ENCODE results near the gene MAP3K3. TPM values are rescaled to one million over a fixed set of nuclear protein-coding genes. Genes with fewer than 3 reads are reported as not detected.

MAP3K3 gene
- 23.4 and 33.7 TPM in 2 replicates for total RNA-seq

GRCh38 chr17:63621684-63622573 is at the start of gene MAP3K3:
Gene MAP3K3, plus strand, starts transcription at chr17:63622417. Its CDS starts 343 bp downstream, at chr17:63622760.

GRCh38 chr17:63600569-63601438 is 21.4 kb upstream of the MAP3K3 start, which contains the start of gene TACO1:
Gene TACO1, plus strand, starts transcription at chr17:63600895. Its CDS starts 189 bp downstream, at chr17:63601084.

GRCh38 chr17:63699638-63700527 is 77.7 kb downstream of the MAP3K3 start, which contains the start of gene LIMD2:
Gene LIMD2, minus strand, starts transcription at chr17:63700125. Its CDS starts 827 bp downstream, at chr17:63699298.

GRCh38 chr17:63741408-63742173 is 119.4 kb downstream of the MAP3K3 start, which contains the start of gene STRADA:
Gene STRADA, minus strand, starts transcription at chr17:63741799. Its CDS starts 13,430 bp downstream, at chr17:63728369.

Other genes with a start within 250 kb of the MAP3K3 start
- 15.1 and 22.0 TPM in 2 replicates for gene CYB561, start 176.1 kb upstream of the MAP3K3 start, total RNA-seq
- 1.2 and 2.5 TPM in 2 replicates for gene ACE, start 145.4 kb upstream of the MAP3K3 start, total RNA-seq
- not detected in 2 replicates for gene KCNH6, start 99.1 kb upstream of the MAP3K3 start, total RNA-seq
- 10.7 and 16.3 TPM in 2 replicates for gene DCAF7, start 71.9 kb upstream of the MAP3K3 start, total RNA-seq
- 13.0 and 31.1 TPM in 2 replicates for gene TACO1, start 21.5 kb upstream of the MAP3K3 start, total RNA-seq
- 6.1 and 6.2 TPM in 2 replicates for gene LIMD2, start 77.7 kb downstream of the MAP3K3 start, total RNA-seq
- gene STRADA, start 119.4 kb downstream of the MAP3K3 start, total RNA-seq, result 14.4 and 15.1 TPM in 2 replicates
- 87.7 and 112 TPM in 2 replicates for gene CCDC47, start 151.2 kb downstream of the MAP3K3 start, total RNA-seq
- 56.9 and 70.9 TPM in 2 replicates for gene DDX42, start 151.8 kb downstream of the MAP3K3 start, total RNA-seq
- 50.5 and 127 TPM in 2 replicates for gene PSMC5, start 205.0 kb downstream of the MAP3K3 start, total RNA-seq
- gene FTSJ3, start 205.2 kb downstream of the MAP3K3 start, total RNA-seq, result 116 and 168 TPM in 2 replicates
- gene SMARCD2, start 220.3 kb downstream of the MAP3K3 start, total RNA-seq, result 58.3 and 83.8 TPM in 2 replicates

All from regular cardiac myocyte (primary cell).